H1 (cell line): ENCODE data around the gene GUCA2B. TPM values are rescaled to one million over a fixed set of nuclear protein-coding genes. Genes with fewer than 3 reads are reported as not detected.

Source experiments
- CBX8 ChIP-seq: fragments of 300-800, 300-1000 bp; sonication (generic); IDR thresholded peaks from 2 replicates; pipeline ENCODE4 v1.7.1; 2016; ENCODE audit warnings: low read depth, low read length, borderline replicate concordance
- HDAC6 ChIP-seq: IDR thresholded peaks from one replicate; pipeline ENCODE4 v1.7.1; 2012; ENCODE audit warnings: low read depth, mild to moderate bottlenecking, inconsistent platforms, low read length, moderate library complexity
- polyA plus RNA-seq, 7 experiments: library from polyadenylated mRNA; depleted of rRNA in 3 of 7; stranded (reverse) in 5 of 7; unstranded in 2 of 7; fragments of >200 nt in 5 of 7; fragments of 200-250 nt in 2 of 7; gene quantifications; 1 replicate in 5 of 7; 2 replicates in 1 of 7; 4 replicates in 1 of 7; pipeline versions ENCODE4 v1.2.1 to v1.2.3, GENCODE V29; 2011 to 2013; ENCODE audit warnings: missing spikeins in 2 of 7, mixed read lengths in 2 of 7
- total RNA-seq: library from RNA; stranded (reverse); fragmentation: NEBNext Ultra II Directional; extraction: Animal tissue kit (Norgen Biotek cat#: 25700); gene quantifications from 2 replicates; pipeline ENCODE4 v1.2.1, GENCODE V29; 2021
- TF ChIP-seq, protein P1 (sequence below), 3 experiments: IDR thresholded peaks; 1 replicate in 2 of 3; 2 replicates in 1 of 3; pipeline versions ENCODE4 v1.5.1 to v1.6.1; 2011; ENCODE audit warnings: low read length in 3 of 3, mild to moderate bottlenecking in 3 of 3, inconsistent platforms in 2 of 3, low read depth in 1 of 3, moderate library complexity in 1 of 3; ENCODE audit not compliant: insufficient read depth in 1 of 3; ENCODE audit errors: control extremely low read depth in 1 of 3
- TF ChIP-seq, protein P2 (sequence below): IDR thresholded peaks from 2 replicates; pipeline ENCODE4 v1.6.1; 2012; ENCODE audit warnings: inconsistent platforms

The GUCA2B gene
- total and polyA plus RNA-seq, 2 of the 8 experiments (the other 6 are each of a cell fraction or from before 2014, with no cell fraction given) = not detected

DNA sequence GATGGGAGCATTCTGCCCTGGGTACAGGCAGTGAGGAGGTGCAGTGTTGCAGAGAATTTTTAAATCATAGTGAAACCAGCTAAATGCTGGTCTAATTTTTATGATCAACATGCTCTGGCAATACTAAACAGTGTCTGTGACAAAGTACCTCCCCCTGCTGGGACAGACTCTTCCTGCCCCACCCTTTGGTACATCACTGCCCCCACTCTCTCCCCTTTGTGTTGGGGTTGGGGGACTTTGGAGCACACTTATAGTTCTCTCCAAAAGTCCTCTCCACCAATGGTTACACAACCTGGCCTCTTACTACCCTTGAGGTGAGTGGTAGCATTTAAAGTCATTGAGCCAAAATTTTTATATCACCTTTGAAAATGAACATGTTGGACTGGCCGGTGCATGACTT, 48.2 kb upstream of the GUCA2B start (continued):
- TF ChIP-seq, protein P1, sequence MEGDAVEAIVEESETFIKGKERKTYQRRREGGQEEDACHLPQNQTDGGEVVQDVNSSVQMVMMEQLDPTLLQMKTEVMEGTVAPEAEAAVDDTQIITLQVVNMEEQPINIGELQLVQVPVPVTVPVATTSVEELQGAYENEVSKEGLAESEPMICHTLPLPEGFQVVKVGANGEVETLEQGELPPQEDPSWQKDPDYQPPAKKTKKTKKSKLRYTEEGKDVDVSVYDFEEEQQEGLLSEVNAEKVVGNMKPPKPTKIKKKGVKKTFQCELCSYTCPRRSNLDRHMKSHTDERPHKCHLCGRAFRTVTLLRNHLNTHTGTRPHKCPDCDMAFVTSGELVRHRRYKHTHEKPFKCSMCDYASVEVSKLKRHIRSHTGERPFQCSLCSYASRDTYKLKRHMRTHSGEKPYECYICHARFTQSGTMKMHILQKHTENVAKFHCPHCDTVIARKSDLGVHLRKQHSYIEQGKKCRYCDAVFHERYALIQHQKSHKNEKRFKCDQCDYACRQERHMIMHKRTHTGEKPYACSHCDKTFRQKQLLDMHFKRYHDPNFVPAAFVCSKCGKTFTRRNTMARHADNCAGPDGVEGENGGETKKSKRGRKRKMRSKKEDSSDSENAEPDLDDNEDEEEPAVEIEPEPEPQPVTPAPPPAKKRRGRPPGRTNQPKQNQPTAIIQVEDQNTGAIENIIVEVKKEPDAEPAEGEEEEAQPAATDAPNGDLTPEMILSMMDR (IDR thresholded peaks at IDR 0.05; ENCODE audit: control extremely low read depth in 1 of 3, insufficient read depth in 1 of 3, low read depth in 1 of 3, low read length in 3 of 3) = no peak
- TF ChIP-seq, protein P2, sequence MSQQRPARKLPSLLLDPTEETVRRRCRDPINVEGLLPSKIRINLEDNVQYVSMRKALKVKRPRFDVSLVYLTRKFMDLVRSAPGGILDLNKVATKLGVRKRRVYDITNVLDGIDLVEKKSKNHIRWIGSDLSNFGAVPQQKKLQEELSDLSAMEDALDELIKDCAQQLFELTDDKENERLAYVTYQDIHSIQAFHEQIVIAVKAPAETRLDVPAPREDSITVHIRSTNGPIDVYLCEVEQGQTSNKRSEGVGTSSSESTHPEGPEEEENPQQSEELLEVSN = no peak
- TF ChIP-seq CBX8 (no peak), HDAC6 (no peak)
- TF ChIP-seq, all 59 proteins: peak for 0
